GM23248 (cell line): ENCODE results near the gene ZNF808. TPM values are rescaled to one million over a fixed set of nuclear protein-coding genes. Genes with fewer than 3 reads are reported as not detected.

Experiments used
- DNase-seq: peaks from one replicate; pipeline ENCODE4 v3.0.0-alpha.2; 2015
- H2AFZ ChIP-seq: fragments of 200-600 bp; sonication (generic); 2 replicates; pipeline ENCODE4 v1.6.1; 2016; ENCODE audit warnings: antibody characterized with exemption
- H3F3A ChIP-seq: fragments of 200-600 bp; sonication (generic); 2 replicates; pipeline ENCODE4 v1.6.1; 2016; ENCODE audit warnings: mild to moderate bottlenecking, antibody characterized with exemption, mixed run types; ENCODE audit not compliant: insufficient read depth
- H3K27ac ChIP-seq: fragments of 200-600 bp; sonication (generic); 2 replicates; pipeline ENCODE4 v1.5.1; 2016; ENCODE audit warnings: mild to moderate bottlenecking
- H3K27me3 ChIP-seq: fragments of 200-600 bp; sonication (generic); replicated peaks from 2 replicates; pipeline ENCODE4 v1.6.1; 2016; ENCODE audit warnings: mild to moderate bottlenecking; ENCODE audit not compliant: insufficient read depth
- H3K36me3 ChIP-seq: fragments of 200-600 bp; sonication (generic); 2 replicates; pipeline ENCODE4 v1.6.1; 2016; ENCODE audit warnings: low read depth, mild to moderate bottlenecking
- H3K4me1 ChIP-seq: fragments of 200-600 bp; sonication (generic); 2 replicates; pipeline ENCODE4 v1.6.1; 2016; ENCODE audit warnings: mild to moderate bottlenecking; ENCODE audit not compliant: insufficient read depth
- H3K4me2 ChIP-seq: fragments of 200-600 bp; sonication (generic); one replicate; pipeline ENCODE4 v1.6.1; 2016; ENCODE audit warnings: mild to moderate bottlenecking; ENCODE audit not compliant: unreplicated experiment
- H3K4me3 ChIP-seq: fragments of 200-600 bp; sonication (generic); 2 replicates; pipeline ENCODE4 v1.5.1; 2016; ENCODE audit warnings: mild to moderate bottlenecking
- H3K79me2 ChIP-seq: fragments of 200-600 bp; sonication (generic); 2 replicates; pipeline ENCODE4 v1.6.1; 2016; ENCODE audit warnings: mild to moderate bottlenecking; ENCODE audit not compliant: insufficient read depth
- H3K9ac ChIP-seq: fragments of 200-600 bp; sonication (generic); 2 replicates; pipeline ENCODE4 v1.6.1; 2016; ENCODE audit warnings: mild to moderate bottlenecking
- H3K9me2 ChIP-seq: fragments of 200-600 bp; sonication (generic); 2 replicates; pipeline ENCODE4 v1.6.1; 2016; ENCODE audit warnings: mixed run types, mild to moderate bottlenecking, moderate library complexity; ENCODE audit not compliant: insufficient read depth
- H3K9me3 ChIP-seq: fragments of 200-600 bp; sonication (generic); one replicate; pipeline ENCODE4 v1.6.1; 2017; ENCODE audit warnings: low read depth
- H4K20me1 ChIP-seq: fragments of 200-600 bp; sonication (generic); 2 replicates; pipeline ENCODE4 v1.6.0; 2016; ENCODE audit not compliant: insufficient read depth
- EZH2 ChIP-seq: fragments of 200-600 bp; sonication (generic); IDR thresholded peaks from 2 replicates; pipeline ENCODE4 v1.6.1; 2018; ENCODE audit warnings: antibody characterized with exemption, mild to moderate bottlenecking; ENCODE audit not compliant: insufficient read depth, poor library complexity, severe bottlenecking
- EZH2phosphoT487 ChIP-seq: fragments of 200-600 bp; sonication (generic); IDR thresholded peaks from 2 replicates; pipeline ENCODE4 v1.6.1; 2018; ENCODE audit warnings: antibody characterized with exemption, moderate library complexity, mild to moderate bottlenecking, low read depth; ENCODE audit not compliant: insufficient read depth
- WGBS, 2 experiments: methylation state at CpG; one replicate each; pipeline ENCODE4 v1.1.6; 2015 to 2017; ENCODE audit warnings: low lambda C conversion rate in 2 of 2, low coverage in 1 of 2; ENCODE audit errors: missing lambda C conversion rate in 2 of 2; 5-methylcytosine and 5-hydroxymethylcytosine counted together
- in situ Hi-C: fragments of 300-500 bp; cut with MboI; formaldehyde crosslinking; loops from 2 replicates; pipeline ENCODE4 v1.15.0; 2020
- polyA plus RNA-seq: library from polyadenylated mRNA; unstranded; fragments of >200 nt; fragmentation: Nextera tagmentation; extraction: Ambion mirVana; gene quantifications from 2 replicates; pipeline ENCODE4 v1.2.1, GENCODE V29; 2016
- total RNA-seq: library from RNA; depleted of rRNA; stranded (reverse); fragments of >200 nt; shearing (Covaris generic); gene quantifications from 2 replicates; pipeline ENCODE4 v1.2.3, GENCODE V29; 2014

Gene ZNF808
- total and polyA plus RNA-seq, 2 experiments from 2014 or later, result 2.9 to 7.9 TPM

DNA sequence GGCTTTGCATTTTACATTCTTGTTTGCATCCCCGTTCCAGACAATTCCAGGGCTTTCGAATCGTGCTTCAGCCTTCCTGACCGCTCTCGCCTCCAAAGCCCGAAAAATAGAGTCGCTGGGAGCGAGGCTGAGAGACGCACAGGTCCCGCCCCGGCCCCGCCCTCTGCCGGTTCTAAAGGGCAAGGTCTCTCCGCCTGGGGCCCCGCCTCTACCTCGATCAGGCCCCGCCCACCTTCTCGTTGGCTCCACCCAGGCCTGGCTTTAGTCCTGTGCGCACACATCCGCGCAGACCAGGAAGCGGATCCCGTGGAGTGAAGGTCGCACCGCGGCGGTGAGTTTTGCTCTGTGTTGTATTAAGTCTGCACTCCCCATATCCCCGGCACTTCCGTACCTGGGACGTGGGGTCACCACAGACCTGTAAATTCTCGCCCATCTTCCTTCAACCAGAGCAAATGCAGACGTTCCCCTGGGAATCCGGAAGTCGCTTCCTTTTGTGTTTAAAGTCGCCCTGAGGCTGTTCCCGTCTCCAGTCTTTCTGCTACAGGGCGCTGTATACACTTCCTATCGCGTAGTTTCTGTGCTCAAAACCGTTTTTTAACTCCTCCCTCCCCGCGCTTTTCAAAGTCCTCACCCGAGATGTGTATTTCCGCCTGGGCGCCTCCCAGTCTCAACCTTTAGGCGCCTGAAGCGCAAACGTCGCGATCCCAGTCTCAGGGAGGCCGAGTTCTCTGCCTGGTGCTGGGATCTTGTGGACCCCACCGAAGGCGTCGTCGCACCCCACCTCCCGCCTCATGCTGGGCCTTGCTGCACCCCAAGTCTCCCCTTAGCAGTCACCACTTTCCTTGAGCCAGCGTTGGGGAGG lies 42.8 kb downstream of the ZNF808 start, which contains the start of gene ZNF701:
TSS of gene ZNF701 (plus strand) at position 288 of the 862 bp plus-strand sequence. CDS start 3,861 bp downstream, outside the sequence.
- in situ Hi-C loops, result no loop called here
- H3K27me3 ChIP-seq, result no peaks in the 10 kb centered on the region
- H3K4me1 ChIP-seq, result peaks cover 7% of the 10 kb centered on the region; the same call in 1 of the 2 replicates
- WGBS, 2 experiments, result 1% methylated on average over 53 to 57 of the region's 57 CpGs
- peak within 1 kb of the TSS; percentile 91 for H2AFZ ChIP-seq
- peaks cover 32% of the 10 kb centered on the region for H3K79me2 ChIP-seq
- peaks cover 12% of the 10 kb centered on the region for H3F3A ChIP-seq
- peak within 1 kb of the TSS; percentile 89 for H3K9ac ChIP-seq
- H3K9me3 ChIP-seq, result no peaks in the 10 kb centered on the region
- DNase-seq, result peak; percentile 95
- peak within 1 kb of the TSS; percentile 87 for H3K4me3 ChIP-seq
- no peaks in the 10 kb centered on the region for H3K9me2 ChIP-seq
- TF ChIP-seq EZH2phosphoT487 (no peak), EZH2 (no peak)
- H3K4me2 ChIP-seq, result peak within 1 kb of the TSS; percentile 87
- peaks cover 3% of the 10 kb centered on the region; the same call in 1 of the 2 replicates for H3K36me3 ChIP-seq
- no peaks in the 10 kb centered on the region for H4K20me1 ChIP-seq
- peak within 1 kb of the TSS; percentile 83 for H3K27ac ChIP-seq

DNA sequence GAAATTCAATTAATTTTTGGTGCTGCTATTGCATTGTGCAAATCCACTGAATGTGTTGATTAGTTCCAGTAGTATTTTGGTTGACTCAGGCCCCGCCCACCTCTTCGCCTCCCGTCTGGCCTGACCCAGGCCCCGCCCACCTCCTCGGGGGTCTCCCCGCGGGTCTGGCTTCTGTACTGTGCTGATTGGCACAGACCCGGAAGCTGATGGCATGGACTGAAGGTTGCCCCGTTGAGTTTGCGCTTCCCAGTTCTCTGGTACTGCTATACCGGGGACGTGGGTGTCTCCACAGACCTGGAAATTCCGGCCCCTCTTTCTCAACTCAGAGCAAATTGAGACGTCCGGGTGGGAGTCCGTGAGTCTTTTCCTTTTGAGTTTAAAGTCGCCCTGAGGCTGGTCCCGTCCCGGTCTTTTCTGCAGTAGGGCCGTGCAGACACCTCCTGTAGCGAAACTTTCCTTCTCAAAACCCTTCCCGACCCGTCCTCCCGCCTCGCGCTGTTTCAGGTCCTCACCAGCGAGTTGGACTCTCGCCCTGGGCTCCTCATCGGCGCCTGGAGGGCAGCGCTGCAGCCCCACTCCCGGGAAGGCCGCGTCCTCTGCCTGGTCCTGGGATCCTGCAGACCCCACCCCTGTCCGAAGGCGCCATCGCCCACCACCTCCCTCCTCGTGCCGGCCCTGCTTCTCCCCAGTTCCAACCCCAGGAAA lies 57.4 kb downstream of the ZNF808 start:
- H3K27ac ChIP-seq, result no peak overlapping the region
- H3K9me3 ChIP-seq, result no peaks in the 10 kb centered on the region
- DNase-seq, result no peak
- H3K4me3 ChIP-seq, result no peak overlapping the region
- 70 to 71% methylated on average over 27 to 39 of the region's 39 CpGs for WGBS, 2 experiments
- H3K27me3 ChIP-seq, result no peaks in the 10 kb centered on the region
- H3K36me3 ChIP-seq, result peaks cover 35% of the 10 kb centered on the region
- H2AFZ ChIP-seq, result no peak overlapping the region
- H3F3A ChIP-seq, result no peaks in the 10 kb centered on the region
- no peak overlapping the region for H3K9ac ChIP-seq
- TF ChIP-seq EZH2phosphoT487 (no peak), EZH2 (no peak)
- no peaks in the 10 kb centered on the region for H3K79me2 ChIP-seq
- in situ Hi-C loops, result no loop called here
- no peaks in the 10 kb centered on the region for H3K4me1 ChIP-seq
- no peaks in the 10 kb centered on the region for H4K20me1 ChIP-seq
- H3K9me2 ChIP-seq, result no peaks in the 10 kb centered on the region
- H3K4me2 ChIP-seq, result no peak overlapping the region

DNA sequence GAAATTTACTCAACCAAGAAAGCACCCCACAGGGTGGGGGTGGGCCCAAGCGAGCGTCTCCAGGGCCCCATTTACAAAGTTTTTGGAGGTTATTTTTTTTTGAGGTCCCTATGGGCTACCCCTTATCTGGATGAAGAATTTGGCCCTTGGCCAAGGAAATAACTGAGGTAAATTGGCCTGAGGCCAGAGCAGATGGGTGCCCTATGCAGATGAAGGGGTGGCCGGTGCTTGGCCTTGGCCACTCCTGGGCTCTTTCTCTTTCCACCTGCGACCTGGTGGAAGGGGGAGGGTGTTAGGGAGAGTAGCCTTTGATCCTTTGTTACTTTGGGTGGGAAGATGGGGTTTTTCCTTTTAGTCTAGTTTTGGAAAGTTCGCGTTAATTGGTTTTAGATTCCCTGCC lies 58.1 kb downstream of the ZNF808 start:
- Histone ChIP-seq H3K4me2 (no peak overlapping the region), H3K4me3 (no peak overlapping the region), H3K79me2 (no peaks in the 10 kb centered on the region), H4K20me1 (no peaks in the 10 kb centered on the region), H3K36me3 (peaks cover 28% of the 10 kb centered on the region), H3K9me2 (no peaks in the 10 kb centered on the region), H3K9ac (no peak overlapping the region), H3F3A (no peaks in the 10 kb centered on the region), H3K27me3 (no peaks in the 10 kb centered on the region), H3K4me1 (no peaks in the 10 kb centered on the region), H3K27ac (no peak overlapping the region), H3K9me3 (no peaks in the 10 kb centered on the region), H2AFZ (no peak overlapping the region)
- no peak for DNase-seq
- in situ Hi-C loops, result no loop called here
- WGBS, 2 experiments, result 93 to 95% methylated on average over 6 of the region's 6 CpGs
- TF ChIP-seq EZH2phosphoT487 (no peak), EZH2 (no peak)

DNA sequence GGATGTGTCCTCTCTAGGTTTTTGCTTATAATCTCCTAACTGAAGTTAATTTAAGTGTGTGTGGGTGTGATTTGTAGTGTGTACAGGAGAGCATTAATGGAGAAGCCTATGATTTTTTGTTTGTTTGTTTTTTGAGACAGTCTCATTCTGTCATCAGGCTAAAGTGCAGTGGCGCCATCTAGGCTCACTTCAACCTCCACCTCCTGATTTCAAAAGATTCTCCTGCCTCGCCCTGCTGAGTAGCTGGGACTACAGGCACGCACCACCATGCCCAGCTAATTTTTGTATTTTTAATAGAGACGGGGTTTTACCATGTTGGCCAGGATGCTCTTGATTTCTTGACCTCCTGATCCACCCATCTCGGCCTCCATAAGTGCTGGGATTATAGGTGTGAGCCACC lies 63.3 kb downstream of the ZNF808 start:
- Histone ChIP-seq H3F3A (no peaks in the 10 kb centered on the region), H3K27ac (no peak overlapping the region), H3K79me2 (no peaks in the 10 kb centered on the region), H3K27me3 (no peaks in the 10 kb centered on the region), H3K36me3 (no peaks in the 10 kb centered on the region), H3K4me1 (no peaks in the 10 kb centered on the region), H3K4me3 (no peak overlapping the region), H3K9me2 (no peaks in the 10 kb centered on the region), H4K20me1 (no peaks in the 10 kb centered on the region), H3K9me3 (no peaks in the 10 kb centered on the region), H3K9ac (no peak overlapping the region), H2AFZ (no peak overlapping the region), H3K4me2 (no peak overlapping the region)
- DNase-seq, result no peak
- in situ Hi-C loops, result no loop called here
- TF ChIP-seq EZH2 (no peak), EZH2phosphoT487 (no peak)
- 67 to 68% methylated on average over 5 of the region's 5 CpGs for WGBS, 2 experiments
